B cell (primary cell): ENCODE results near the gene EIF2B2.

Experiments used
- EZH2 ChIP-seq: IDR thresholded peaks from 2 replicates; pipeline ENCODE4 v1.6.1; 2012; ENCODE audit warnings: borderline replicate concordance, low read depth, mild to moderate bottlenecking, moderate library complexity, low read length; ENCODE audit not compliant: insufficient read depth, poor library complexity, severe bottlenecking
- TF ChIP-seq, protein P1 (sequence below): fragments of 200-600 bp; IDR thresholded peaks from one replicate; pipeline ENCODE4 v1.8.0; 2022; ENCODE audit warnings: antibody characterized with exemption, mild to moderate bottlenecking

DNA sequence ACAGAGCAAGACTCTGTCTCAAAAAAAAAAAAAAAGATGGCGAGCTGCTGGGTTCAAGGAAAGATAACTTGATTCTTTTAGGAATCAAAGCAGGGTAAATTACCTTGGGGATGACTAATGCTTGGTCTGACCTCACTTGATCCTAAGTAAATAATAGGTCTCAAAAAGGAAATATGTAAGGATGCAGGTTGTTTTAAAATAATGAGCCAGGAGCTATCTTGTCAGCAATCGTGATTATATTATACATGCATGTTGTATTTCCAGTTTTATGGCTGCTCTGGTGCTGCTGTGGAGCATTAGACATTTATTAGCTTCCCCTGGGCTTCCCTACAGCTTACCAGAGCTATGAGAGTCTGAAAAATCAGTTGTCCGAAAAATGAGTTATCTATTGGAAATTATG lies 2.6 kb downstream of the EIF2B2 start:
- TF ChIP-seq, protein P1, sequence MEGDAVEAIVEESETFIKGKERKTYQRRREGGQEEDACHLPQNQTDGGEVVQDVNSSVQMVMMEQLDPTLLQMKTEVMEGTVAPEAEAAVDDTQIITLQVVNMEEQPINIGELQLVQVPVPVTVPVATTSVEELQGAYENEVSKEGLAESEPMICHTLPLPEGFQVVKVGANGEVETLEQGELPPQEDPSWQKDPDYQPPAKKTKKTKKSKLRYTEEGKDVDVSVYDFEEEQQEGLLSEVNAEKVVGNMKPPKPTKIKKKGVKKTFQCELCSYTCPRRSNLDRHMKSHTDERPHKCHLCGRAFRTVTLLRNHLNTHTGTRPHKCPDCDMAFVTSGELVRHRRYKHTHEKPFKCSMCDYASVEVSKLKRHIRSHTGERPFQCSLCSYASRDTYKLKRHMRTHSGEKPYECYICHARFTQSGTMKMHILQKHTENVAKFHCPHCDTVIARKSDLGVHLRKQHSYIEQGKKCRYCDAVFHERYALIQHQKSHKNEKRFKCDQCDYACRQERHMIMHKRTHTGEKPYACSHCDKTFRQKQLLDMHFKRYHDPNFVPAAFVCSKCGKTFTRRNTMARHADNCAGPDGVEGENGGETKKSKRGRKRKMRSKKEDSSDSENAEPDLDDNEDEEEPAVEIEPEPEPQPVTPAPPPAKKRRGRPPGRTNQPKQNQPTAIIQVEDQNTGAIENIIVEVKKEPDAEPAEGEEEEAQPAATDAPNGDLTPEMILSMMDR: no peak
- no peak for TF ChIP-seq EZH2
